A549 (cell line): ENCODE measurements around the gene DGKD. TPM values are rescaled to one million over a fixed set of nuclear protein-coding genes. Genes with fewer than 3 reads are reported as not detected.

Experiments
- BHLHE40 ChIP-seq: IDR thresholded peaks from 2 replicates; pipeline ENCODE4 v1.6.1; 2012; ENCODE audit warnings: low read depth, low read length, inconsistent platforms
- CHD4 ChIP-seq: fragments of 200-600 bp; sonication (generic); IDR thresholded peaks from 2 replicates; pipeline ENCODE4 v1.6.1; 2016; ENCODE audit warnings: antibody characterized with exemption, mild to moderate bottlenecking, borderline replicate concordance
- EHMT2 ChIP-seq: fragments of 200-600 bp; sonication (generic); IDR thresholded peaks from 2 replicates; pipeline ENCODE4 v1.6.1; 2016; ENCODE audit warnings: antibody characterized with exemption, low read depth, mild to moderate bottlenecking, moderate library complexity
- EP300 ChIP-seq, 2 experiments: fragments of >200 bp; sonication (Bioruptor Twin); formaldehyde crosslinking; IDR thresholded peaks; 2 replicates in 1 of 2; 3 replicates in 1 of 2; pipeline ENCODE4 v1.6.1; 2016 to 2017
- ESRRA ChIP-seq: fragments of 150-350 bp; IDR thresholded peaks from 2 replicates; pipeline ENCODE4 v1.6.1; 2014; ENCODE audit warnings: mild to moderate bottlenecking, low read length, borderline replicate concordance
- FOSL2 ChIP-seq, 2 experiments: fragments of 450-650 bp in 1 of 2; fragments of >200 bp in 1 of 2; sonication (Bioruptor Twin) in 1 of 2; formaldehyde crosslinking; IDR thresholded peaks; 2 replicates each; pipeline versions ENCODE4 v1.5.0 to v1.6.1; 2016 to 2020; ENCODE audit warnings: mild to moderate bottlenecking in 1 of 2, moderate library complexity in 1 of 2
- HOXA7 ChIP-seq: fragments of 250-450 bp; sonication (Bioruptor Pico); IDR thresholded peaks from 2 replicates; pipeline ENCODE4 v1.5.0; 2020; ENCODE audit warnings: mild to moderate bottlenecking, moderate library complexity
- HOXB5 ChIP-seq: fragments of 250-450 bp; sonication (Bioruptor Pico); IDR thresholded peaks from 2 replicates; pipeline ENCODE4 v1.5.0; 2020; ENCODE audit warnings: mild to moderate bottlenecking, moderate library complexity
- JUN ChIP-seq, 2 experiments: fragments of >200 bp; sonication (Bioruptor Twin); formaldehyde crosslinking; IDR thresholded peaks; 2 replicates in 1 of 2; 3 replicates in 1 of 2; pipeline ENCODE4 v1.6.1; 2016 to 2017
- KDM1A ChIP-seq: fragments of 200-600 bp; sonication (generic); IDR thresholded peaks from 2 replicates; pipeline ENCODE4 v1.6.1; 2016; ENCODE audit warnings: low read depth, mild to moderate bottlenecking
- KDM5A ChIP-seq: fragments of 200-600 bp; sonication (generic); IDR thresholded peaks from 2 replicates; pipeline ENCODE4 v1.6.1; 2016; ENCODE audit warnings: antibody characterized with exemption, mild to moderate bottlenecking
- MAFK ChIP-seq: fragments of 450-650 bp; IDR thresholded peaks from 2 replicates; pipeline ENCODE4 v1.6.1; 2014; ENCODE audit not compliant: partially characterized antibody
- MYC ChIP-seq: IDR thresholded peaks from 2 replicates; pipeline ENCODE4 v1.6.1; 2012; ENCODE audit warnings: mild to moderate bottlenecking, inconsistent platforms, low read length, improper control_type of control experiment, borderline replicate concordance
- NPAS2 ChIP-seq: fragments of 250-450 bp; sonication (Bioruptor Pico); IDR thresholded peaks from 2 replicates; pipeline ENCODE4 v1.8.0; 2022; ENCODE audit warnings: mild to moderate bottlenecking, moderate library complexity, borderline replicate concordance
- POLR2A ChIP-seq: IDR thresholded peaks from 2 replicates; pipeline ENCODE4 v1.6.1; 2012; ENCODE audit warnings: mild to moderate bottlenecking, low read length
- RAD21 ChIP-seq, 2 experiments: fragments of >200 bp in 1 of 2; sonication (Bioruptor Twin) in 1 of 2; formaldehyde crosslinking in 1 of 2; IDR thresholded peaks in 1 of 2; conservative IDR thresholded peaks in 1 of 2; 2 replicates in 1 of 2; 3 replicates in 1 of 2; pipeline ENCODE4 v1.6.1; 2012 to 2018; ENCODE audit warnings: inconsistent platforms in 1 of 2
- RARB ChIP-seq: fragments of 250-450 bp; sonication (Bioruptor Pico); IDR thresholded peaks from 2 replicates; pipeline ENCODE4 v1.8.0; 2021; ENCODE audit warnings: mild to moderate bottlenecking, moderate library complexity
- RCOR1 ChIP-seq: fragments of 150-350 bp; IDR thresholded peaks from 2 replicates; pipeline ENCODE4 v1.6.1; 2014; ENCODE audit warnings: antibody characterized with exemption, low read length, low read depth
- RFX5 ChIP-seq: fragments of 450-650 bp; IDR thresholded peaks from 2 replicates; pipeline ENCODE4 v1.7.1; 2014; ENCODE audit warnings: antibody characterized with exemption, mild to moderate bottlenecking, moderate library complexity
- RNF2 ChIP-seq: fragments of 200-600 bp; sonication (generic); IDR thresholded peaks from 2 replicates; pipeline ENCODE4 v1.6.1; 2016; ENCODE audit warnings: low read depth, mild to moderate bottlenecking, antibody characterized with exemption, moderate library complexity, borderline replicate concordance
- SREBF2 ChIP-seq: fragments of 450-650 bp; IDR thresholded peaks from 2 replicates; pipeline ENCODE4 v1.6.1; 2014; ENCODE audit warnings: mild to moderate bottlenecking, moderate library complexity
- ZC3H11A ChIP-seq: fragments of 450-650 bp; IDR thresholded peaks from 2 replicates; pipeline ENCODE4 v1.6.1; 2014; ENCODE audit warnings: antibody characterized with exemption, mild to moderate bottlenecking
- ZSCAN20 ChIP-seq: fragments of 250-450 bp; sonication (Bioruptor Pico); IDR thresholded peaks from 2 replicates; pipeline ENCODE4 v1.8.0; 2022; ENCODE audit warnings: mild to moderate bottlenecking, moderate library complexity
- polyA plus RNA-seq, 4 experiments: library from polyadenylated mRNA; depleted of rRNA in 3 of 4; stranded (reverse); fragments of >200 nt; fragmentation: RNase III in 1 of 4; extraction: RNeasy Plus Mini Kit Qiagen cat#74134 plus additional on column Dnase treatment in 1 of 4; gene quantifications; 2 replicates in 3 of 4; 3 replicates in 1 of 4; pipeline ENCODE4 v1.2.3, GENCODE V29; 2011 to 2017
- TF ChIP-seq, protein P1 (sequence below): fragments of 250-450 bp; sonication (Bioruptor Pico); IDR thresholded peaks from 2 replicates; pipeline ENCODE4 v1.5.0; 2020; ENCODE audit warnings: low read depth, mild to moderate bottlenecking, moderate library complexity
- TF ChIP-seq, protein P2 (sequence below): fragments of >200 bp; sonication (Bioruptor Twin); formaldehyde crosslinking; IDR thresholded peaks from 3 replicates; pipeline ENCODE4 v1.6.1; 2016
- TF ChIP-seq, protein P3 (sequence below): fragments of 450-650 bp; IDR thresholded peaks from 2 replicates; pipeline ENCODE4 v1.6.1; 2014; ENCODE audit warnings: antibody characterized with exemption
- TF ChIP-seq, protein P4 (sequence below): fragments of 250-450 bp; sonication (Bioruptor Pico); IDR thresholded peaks from 2 replicates; pipeline ENCODE4 v1.5.0; 2021; ENCODE audit warnings: mild to moderate bottlenecking, moderate library complexity, borderline replicate concordance

The DGKD gene
- polyA plus RNA-seq, 2 of the 4 experiments (the other 2 are of a cell fraction), result 68.8 to 99.6 TPM

DNA sequence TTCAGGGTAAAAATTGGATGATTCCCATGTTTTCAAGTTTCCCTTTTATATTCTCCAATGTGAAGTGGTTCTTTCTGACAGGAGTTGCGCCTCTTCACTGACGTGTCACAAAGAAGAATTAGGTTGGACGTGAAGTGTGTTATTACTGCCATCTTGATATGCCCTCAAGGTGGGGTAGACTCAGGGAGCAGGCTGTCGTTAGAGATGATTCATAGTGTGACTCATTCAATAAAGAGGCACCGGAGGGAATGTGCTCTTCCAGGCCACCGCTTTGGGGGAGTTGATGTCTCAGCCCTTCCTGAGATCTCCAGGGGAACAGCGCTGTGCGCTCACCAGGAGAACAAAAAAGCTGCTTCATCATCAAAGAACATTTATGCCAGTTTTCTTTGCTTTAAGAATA, 3.6 kb upstream of the DGKD start (continued):
- TF ChIP-seq BHLHE40, result no peak
- no peak for TF ChIP-seq RARB
- no peak for TF ChIP-seq KDM1A
- TF ChIP-seq, protein P1, sequence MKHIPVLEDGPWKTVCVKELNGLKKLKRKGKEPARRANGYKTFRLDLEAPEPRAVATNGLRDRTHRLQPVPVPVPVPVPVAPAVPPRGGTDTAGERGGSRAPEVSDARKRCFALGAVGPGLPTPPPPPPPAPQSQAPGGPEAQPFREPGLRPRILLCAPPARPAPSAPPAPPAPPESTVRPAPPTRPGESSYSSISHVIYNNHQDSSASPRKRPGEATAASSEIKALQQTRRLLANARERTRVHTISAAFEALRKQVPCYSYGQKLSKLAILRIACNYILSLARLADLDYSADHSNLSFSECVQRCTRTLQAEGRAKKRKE (CRISPR knock-in tag), result no peak
- TF ChIP-seq ZSCAN20 (CRISPR knock-in tag), result no peak
- no peak for TF ChIP-seq RCOR1
- TF ChIP-seq KDM5A, result no peak
- TF ChIP-seq, protein P2, sequence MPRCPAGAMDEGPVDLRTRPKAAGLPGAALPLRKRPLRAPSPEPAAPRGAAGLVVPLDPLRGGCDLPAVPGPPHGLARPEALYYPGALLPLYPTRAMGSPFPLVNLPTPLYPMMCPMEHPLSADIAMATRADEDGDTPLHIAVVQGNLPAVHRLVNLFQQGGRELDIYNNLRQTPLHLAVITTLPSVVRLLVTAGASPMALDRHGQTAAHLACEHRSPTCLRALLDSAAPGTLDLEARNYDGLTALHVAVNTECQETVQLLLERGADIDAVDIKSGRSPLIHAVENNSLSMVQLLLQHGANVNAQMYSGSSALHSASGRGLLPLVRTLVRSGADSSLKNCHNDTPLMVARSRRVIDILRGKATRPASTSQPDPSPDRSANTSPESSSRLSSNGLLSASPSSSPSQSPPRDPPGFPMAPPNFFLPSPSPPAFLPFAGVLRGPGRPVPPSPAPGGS, result 0 out of 3 replicates have a peak, but pooled peaks have one; percentile 22
- no peak for TF ChIP-seq ZC3H11A
- no peak for TF ChIP-seq ESRRA
- TF ChIP-seq SREBF2, result no peak
- TF ChIP-seq EHMT2, result no peak
- no peak for TF ChIP-seq CHD4
- peak; percentile 86 for TF ChIP-seq HOXB5 (CRISPR knock-in tag)
- TF ChIP-seq FOSL2 (IDR thresholded peaks at IDR 0.05), result peak; percentile 97
- peak; percentile 99 for TF ChIP-seq FOSL2 (CRISPR knock-in tag; IDR thresholded peaks at IDR 0.05)
- TF ChIP-seq RFX5, result no peak
- TF ChIP-seq RAD21 (conservative IDR thresholded peaks at IDR 0.05 in 1 of 2, IDR thresholded peaks at IDR 0.05 in 1 of 2), result peak; percentile 10 to 48; a peak in 2 of 5 replicates
- peak in 1 of 2 experiments; percentile 27; a peak in 1 of 5 replicates for TF ChIP-seq EP300 (IDR thresholded peaks at IDR 0.05)
- no peak for TF ChIP-seq NPAS2 (CRISPR knock-in tag)
- TF ChIP-seq, protein P3, sequence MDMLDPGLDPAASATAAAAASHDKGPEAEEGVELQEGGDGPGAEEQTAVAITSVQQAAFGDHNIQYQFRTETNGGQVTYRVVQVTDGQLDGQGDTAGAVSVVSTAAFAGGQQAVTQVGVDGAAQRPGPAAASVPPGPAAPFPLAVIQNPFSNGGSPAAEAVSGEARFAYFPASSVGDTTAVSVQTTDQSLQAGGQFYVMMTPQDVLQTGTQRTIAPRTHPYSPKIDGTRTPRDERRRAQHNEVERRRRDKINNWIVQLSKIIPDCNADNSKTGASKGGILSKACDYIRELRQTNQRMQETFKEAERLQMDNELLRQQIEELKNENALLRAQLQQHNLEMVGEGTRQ, result no peak
- no peak for TF ChIP-seq POLR2A
- TF ChIP-seq RNF2, result no peak
- no peak for TF ChIP-seq MYC
- peak; percentile 38 to 71; a peak in 1 of 5 replicates for TF ChIP-seq JUN (IDR thresholded peaks at IDR 0.05)
- TF ChIP-seq MAFK, result peak; percentile 80
- TF ChIP-seq, protein P4, sequence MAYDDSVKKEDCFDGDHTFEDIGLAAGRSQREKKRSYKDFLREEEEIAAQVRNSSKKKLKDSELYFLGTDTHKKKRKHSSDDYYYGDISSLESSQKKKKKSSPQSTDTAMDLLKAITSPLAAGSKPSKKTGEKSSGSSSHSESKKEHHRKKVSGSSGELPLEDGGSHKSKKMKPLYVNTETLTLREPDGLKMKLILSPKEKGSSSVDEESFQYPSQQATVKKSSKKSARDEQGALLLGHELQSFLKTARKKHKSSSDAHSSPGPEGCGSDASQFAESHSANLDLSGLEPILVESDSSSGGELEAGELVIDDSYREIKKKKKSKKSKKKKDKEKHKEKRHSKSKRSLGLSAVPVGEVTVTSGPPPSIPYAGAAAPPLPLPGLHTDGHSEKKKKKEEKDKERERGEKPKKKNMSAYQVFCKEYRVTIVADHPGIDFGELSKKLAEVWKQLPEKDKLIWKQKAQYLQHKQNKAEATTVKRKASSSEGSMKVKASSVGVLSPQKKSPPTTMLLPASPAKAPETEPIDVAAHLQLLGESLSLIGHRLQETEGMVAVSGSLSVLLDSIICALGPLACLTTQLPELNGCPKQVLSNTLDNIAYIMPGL, result no peak
- TF ChIP-seq HOXA7 (CRISPR knock-in tag), result no peak
